Skeletal muscle cell (primary cell): ENCODE data around the gene COMMD4.
A peak's percentile ranks its signal among the peaks of the same experiment; 100 is the strongest.
"Not testable (repeated sequence)": the region's sequence is repeated elsewhere in the genome, so short reads cannot be mapped to it uniquely, and the experiment has no call there.

Source experiments
- DNase-seq: peaks from one replicate; pipeline ENCODE4 v3.0.0-alpha.2; 2010; ENCODE audit warnings: low read depth
- H3K4me3 ChIP-seq: 2 replicates; pipeline ENCODE4 v1.5.1; 2011; ENCODE audit warnings: low read depth, mild to moderate bottlenecking, control low read depth, low read length, moderate library complexity

COMMD4 gene

GRCh38 chr15:75335705-75336355, at the start of gene COMMD4:
COMMD4 (plus strand) TSS chr15:75336063; CDS start chr15:75336090, 27 bp downstream.
- peak within 1 kb of the TSS; percentile 79 for H3K4me3 ChIP-seq
- peak; percentile 87 for DNase-seq

GRCh38 chr15:75293660-75294059, 42.2 kb upstream of the COMMD4 start:
- H3K4me3 ChIP-seq, DNase-seq: not testable (repeated sequence)

GRCh38 chr15:75298541-75299310, 37.1 kb upstream of the COMMD4 start:
- not testable (repeated sequence) for H3K4me3 ChIP-seq, DNase-seq

- DNase-seq, H3K4me3 ChIP-seq: not testable (repeated sequence)
These were observed 36.6 kb upstream of the COMMD4 start for GRCh38 chr15:75299311-75299688.

- not testable (repeated sequence) for DNase-seq, H3K4me3 ChIP-seq
These were observed 35.8 kb upstream of the COMMD4 start for GRCh38 chr15:75300026-75300425.

- no peak for DNase-seq
- H3K4me3 ChIP-seq: no peak overlapping the region
These were observed 33.5 kb upstream of the COMMD4 start for GRCh38 chr15:75302318-75302717.

GRCh38 chr15:75302753-75303152, 33.1 kb upstream of the COMMD4 start:
- DNase-seq, H3K4me3 ChIP-seq: not testable (repeated sequence)

- H3K4me3 ChIP-seq: no peak overlapping the region
- DNase-seq: no peak
These were observed 29.7 kb upstream of the COMMD4 start for GRCh38 chr15:75306188-75306587.

GRCh38 chr15:75307778-75308390, 28.0 kb upstream of the COMMD4 start:
- no peak overlapping the region for H3K4me3 ChIP-seq
- DNase-seq: no peak

GRCh38 chr15:75309711-75310110, 26.2 kb upstream of the COMMD4 start:
- H3K4me3 ChIP-seq: no peak overlapping the region
- no peak for DNase-seq

GRCh38 chr15:75312548-75312947, 23.3 kb upstream of the COMMD4 start:
- H3K4me3 ChIP-seq, DNase-seq: not testable (repeated sequence)

GRCh38 chr15:75313116-75313845, 22.6 kb upstream of the COMMD4 start:
- DNase-seq: no peak
- H3K4me3 ChIP-seq: no peak overlapping the region

GRCh38 chr15:75314552-75315290, 21.1 kb upstream of the COMMD4 start:
- no peak for DNase-seq
- no peak overlapping the region for H3K4me3 ChIP-seq

- DNase-seq, H3K4me3 ChIP-seq: not testable (repeated sequence)
These were observed 16.5 kb upstream of the COMMD4 start for GRCh38 chr15:75319231-75319897.

- no peak for DNase-seq
- no peak overlapping the region for H3K4me3 ChIP-seq
These were observed 14.2 kb upstream of the COMMD4 start for GRCh38 chr15:75321711-75322110.

- no peak overlapping the region for H3K4me3 ChIP-seq
- no peak for DNase-seq
These were observed 9.9 kb upstream of the COMMD4 start for GRCh38 chr15:75325922-75326321.

GRCh38 chr15:75327005-75327404, 8.9 kb upstream of the COMMD4 start:
- H3K4me3 ChIP-seq: no peak overlapping the region
- no peak for DNase-seq

GRCh38 chr15:75327491-75327890, 8.4 kb upstream of the COMMD4 start:
- H3K4me3 ChIP-seq: no peak overlapping the region
- DNase-seq: no peak
